ENCODE data around the gene KCTD19.

The KCTD19 gene

GRCh38 chr16:67252609-67253497 is 73.7 kb downstream of the KCTD19 start:
- Histone ChIP-seq H3K9me3 (replicated peaks; ENCODE audit: insufficient read depth, low read length) (no peaks in the 10 kb centered on the region), H3K36me3 (replicated peaks; ENCODE audit: insufficient read depth, low read length) (no peaks in the 10 kb centered on the region), H3K9me2 (replicated peaks; ENCODE audit: insufficient read depth, low read length) (no peaks in the 10 kb centered on the region), H3K79me2 (ENCODE audit: low read length) (no peaks in the 10 kb centered on the region), H3K9ac (ENCODE audit: low read length) (no peak overlapping the region), H3K27ac (ENCODE audit: low read length) (no peak overlapping the region), H4K20me1 (ENCODE audit: insufficient read depth, low read length) (no peaks in the 10 kb centered on the region), H3F3A (ENCODE audit: insufficient read depth, low read length) (peaks cover 4% of the 10 kb centered on the region; the same call in 1 of the 2 replicates), H3K4me3 (ENCODE audit: low read length) (no peak overlapping the region), H3K4me1 (ENCODE audit: low read length) (peaks cover 11% of the 10 kb centered on the region), H2AFZ (ENCODE audit: low read length) (no peak overlapping the region), H3K4me2 (ENCODE audit: low read depth, low read length) (no peak overlapping the region), H3K27me3 (replicated peaks; ENCODE audit: insufficient read depth, low read length) (peaks cover 18% of the 10 kb centered on the region)
- no peak for DNase-seq
- TF ChIP-seq CTCF (IDR thresholded peaks at IDR 0.05; ENCODE audit: low read length) (no peak), EZH2phosphoT487 (IDR thresholded peaks at IDR 0.05; ENCODE audit: low read length) (no peak), EZH2 (optimal IDR thresholded peaks at IDR 0.05; ENCODE audit: low read depth, low read length) (no peak)

DNA sequence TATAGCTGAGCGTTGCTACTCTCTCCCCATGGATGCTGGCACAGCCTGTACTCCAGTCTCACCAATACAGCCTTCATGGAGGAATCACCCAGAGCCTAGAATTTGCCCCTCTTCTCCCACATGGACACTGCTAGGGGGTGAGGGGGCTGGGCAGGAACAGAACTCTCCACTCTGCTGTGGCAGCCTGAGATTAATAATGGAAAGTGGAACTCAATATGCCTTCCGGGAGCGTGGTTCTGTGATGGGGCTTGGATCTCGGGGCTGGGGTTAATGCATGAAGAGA is 76.6 kb downstream of the KCTD19 start:
- TF ChIP-seq CTCF (IDR thresholded peaks at IDR 0.05; ENCODE audit: low read length) (no peak), EZH2phosphoT487 (IDR thresholded peaks at IDR 0.05; ENCODE audit: low read length) (no peak), EZH2 (optimal IDR thresholded peaks at IDR 0.05; ENCODE audit: low read depth, low read length) (no peak)
- no peaks in the 10 kb centered on the region for H4K20me1 ChIP-seq (ENCODE audit: insufficient read depth, low read length)
- H3K4me3 ChIP-seq (ENCODE audit: low read length) = no peak overlapping the region
- H3K9ac ChIP-seq (ENCODE audit: low read length) = no peak overlapping the region
- no peak overlapping the region for H3K27ac ChIP-seq (ENCODE audit: low read length)
- peaks cover 30% of the 10 kb centered on the region for H3F3A ChIP-seq (ENCODE audit: insufficient read depth, low read length)
- peaks cover 18% of the 10 kb centered on the region for H3K4me1 ChIP-seq (ENCODE audit: low read length)
- no peak for DNase-seq
- peaks cover 8% of the 10 kb centered on the region for H3K79me2 ChIP-seq (ENCODE audit: low read length)
- no peak overlapping the region for H3K4me2 ChIP-seq (ENCODE audit: low read depth, low read length)
- no peaks in the 10 kb centered on the region for H3K9me3 ChIP-seq (replicated peaks; ENCODE audit: insufficient read depth, low read length)
- H3K9me2 ChIP-seq (replicated peaks; ENCODE audit: insufficient read depth, low read length) = no peaks in the 10 kb centered on the region
- no peaks in the 10 kb centered on the region for H3K36me3 ChIP-seq (replicated peaks; ENCODE audit: insufficient read depth, low read length)
- H3K27me3 ChIP-seq (replicated peaks; ENCODE audit: insufficient read depth, low read length) = peaks cover 18% of the 10 kb centered on the region
- H2AFZ ChIP-seq (ENCODE audit: low read length) = no peak overlapping the region

DNA sequence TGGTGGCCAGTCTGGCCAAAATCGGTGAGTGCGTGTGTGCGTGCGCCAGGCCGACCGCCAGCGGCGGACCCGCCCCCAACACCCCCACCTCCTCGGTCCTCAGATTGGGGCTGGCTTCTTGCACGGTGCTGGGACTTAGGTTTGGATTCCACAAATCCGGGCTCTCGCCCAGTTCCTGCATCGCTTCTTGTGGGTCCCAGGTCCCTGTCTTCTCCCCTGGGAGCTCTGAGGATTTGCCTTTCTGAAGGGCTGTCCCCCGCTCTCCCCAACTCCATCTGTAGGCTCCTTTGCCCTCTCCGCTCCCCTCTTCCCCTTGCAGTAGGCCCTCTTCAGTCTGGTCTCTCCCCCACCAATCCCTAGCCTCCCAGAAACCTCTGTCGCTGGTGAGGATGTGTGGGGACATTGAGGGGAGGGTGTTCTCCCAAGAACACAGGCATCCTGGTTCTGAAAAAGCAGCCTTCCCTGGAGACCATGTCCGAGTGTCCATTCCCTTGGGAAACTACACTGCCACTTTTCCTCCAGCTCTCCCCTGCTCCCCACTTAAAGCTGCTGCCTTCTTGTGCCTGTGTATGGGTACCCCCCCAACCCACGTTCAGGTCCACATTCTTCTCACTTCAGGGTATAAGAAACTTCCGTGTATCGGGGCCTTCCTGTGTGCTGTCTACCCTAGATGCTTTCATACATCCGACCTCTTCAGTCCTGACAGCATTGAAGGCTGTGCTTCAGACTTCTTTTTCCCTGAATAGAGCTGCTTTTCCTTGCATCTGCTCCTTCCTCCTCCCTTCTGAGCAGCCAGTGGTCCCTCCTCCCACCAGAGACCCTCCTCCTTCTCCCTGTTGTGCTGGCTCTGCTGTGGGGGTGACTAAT is 77.1 kb downstream of the KCTD19 start:
- H3K4me2 ChIP-seq (ENCODE audit: low read depth, low read length) = peak overlapping the region; percentile 79
- H2AFZ ChIP-seq (ENCODE audit: low read length) = no peak overlapping the region
- H4K20me1 ChIP-seq (ENCODE audit: insufficient read depth, low read length) = no peaks in the 10 kb centered on the region
- peaks cover 24% of the 10 kb centered on the region for H3K4me1 ChIP-seq (ENCODE audit: low read length)
- no peaks in the 10 kb centered on the region for H3K9me3 ChIP-seq (replicated peaks; ENCODE audit: insufficient read depth, low read length)
- H3K9me2 ChIP-seq (replicated peaks; ENCODE audit: insufficient read depth, low read length) = no peaks in the 10 kb centered on the region
- peak overlapping the region; percentile 93 for H3K4me3 ChIP-seq (ENCODE audit: low read length)
- H3K27ac ChIP-seq (ENCODE audit: low read length) = no peak overlapping the region
- no peak overlapping the region for H3K9ac ChIP-seq (ENCODE audit: low read length)
- H3K27me3 ChIP-seq (replicated peaks; ENCODE audit: insufficient read depth, low read length) = peaks cover 18% of the 10 kb centered on the region
- no peak for DNase-seq
- H3F3A ChIP-seq (ENCODE audit: insufficient read depth, low read length) = peaks cover 35% of the 10 kb centered on the region
- no peaks in the 10 kb centered on the region for H3K36me3 ChIP-seq (replicated peaks; ENCODE audit: insufficient read depth, low read length)
- peaks cover 14% of the 10 kb centered on the region for H3K79me2 ChIP-seq (ENCODE audit: low read length)
- no peak for TF ChIP-seq EZH2 (optimal IDR thresholded peaks at IDR 0.05; ENCODE audit: low read depth, low read length)
- TF ChIP-seq CTCF (IDR thresholded peaks at IDR 0.05; ENCODE audit: low read length) = no peak
- no peak for TF ChIP-seq EZH2phosphoT487 (IDR thresholded peaks at IDR 0.05; ENCODE audit: low read length)

Measured in MM.1S (cell line).